ENCODE data around the gene MYO5C.

Gene MYO5C

DNA sequence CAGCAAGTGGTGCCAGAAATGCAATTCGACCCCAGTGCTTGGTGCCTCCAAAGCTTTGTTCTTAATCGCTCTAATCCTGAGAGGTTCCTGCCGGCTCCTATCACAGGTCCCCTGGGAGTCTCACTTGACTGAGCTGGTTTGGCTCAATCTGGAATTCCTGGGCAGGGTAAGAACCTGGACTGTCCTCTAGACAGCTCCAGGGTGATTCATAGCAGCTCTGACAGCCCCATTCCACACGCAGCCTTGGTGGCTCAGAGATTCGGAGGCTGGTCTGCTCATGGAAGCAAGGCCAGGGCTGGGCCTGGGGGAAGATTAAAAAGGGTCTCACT is 37.9 kb downstream of the MYO5C start:
- WGBS (ENCODE audit: insufficient coverage, insufficient read length): no CpG with 5 or more reads among the region's 5 CpGs
- no peak overlapping the region for H3K4me3 ChIP-seq (ENCODE audit: low read length)
- H3K9me3 ChIP-seq (ENCODE audit: control insufficient read depth, insufficient read depth, low read length): no peaks in the 10 kb centered on the region
- no peaks in the 10 kb centered on the region for H3K27me3 ChIP-seq (ENCODE audit: control insufficient read depth, insufficient read depth, low read length)
- DNase-seq (ENCODE audit: low read depth, low spot score): no peak
- peaks cover 13% of the 10 kb centered on the region for H3K4me1 ChIP-seq (ENCODE audit: control insufficient read depth, insufficient read depth, low read length)
- H3K36me3 ChIP-seq (ENCODE audit: control insufficient read depth, insufficient read depth, low read length): no peaks in the 10 kb centered on the region; the same call in 1 of the 2 replicates
- no peak overlapping the region for H3K27ac ChIP-seq (ENCODE audit: low read length)

DNA sequence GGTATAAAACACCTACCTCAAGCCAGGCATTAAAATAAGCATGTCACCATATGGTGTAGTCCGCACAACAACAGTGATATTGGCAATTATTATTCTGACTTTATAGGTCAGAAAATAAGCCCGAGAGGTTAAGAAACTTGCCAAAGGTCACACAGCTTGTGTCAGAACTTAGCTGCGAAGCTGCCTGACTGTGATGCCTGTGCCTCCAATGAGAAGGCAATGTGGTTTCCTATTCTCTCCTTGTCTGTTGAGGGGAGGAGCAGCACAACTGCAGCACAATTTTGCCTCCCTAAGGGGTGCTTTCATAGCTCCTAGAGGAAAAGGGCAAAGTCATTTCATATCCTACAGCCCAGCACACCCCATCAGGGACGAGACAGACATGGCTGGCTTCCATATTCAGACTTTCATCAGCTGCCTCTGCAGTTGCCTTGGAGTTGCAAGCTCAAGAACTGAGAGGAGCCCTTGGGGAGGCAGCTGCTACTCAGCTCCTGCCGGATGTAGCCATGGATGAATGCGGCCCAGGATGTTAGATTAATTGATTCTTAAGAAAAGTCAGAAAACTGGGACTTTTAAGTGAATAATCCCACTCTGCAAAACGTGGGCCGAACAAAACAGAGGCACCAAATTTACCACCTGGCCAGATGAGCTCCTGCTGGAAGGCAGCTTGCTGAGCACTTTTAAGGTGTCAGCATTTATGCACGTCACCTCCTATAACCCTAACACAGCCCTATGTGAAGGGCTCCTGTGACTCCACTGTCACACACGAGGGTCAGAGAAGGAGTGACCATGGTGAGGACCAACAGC is 38.5 kb downstream of the MYO5C start:
- H3K9me3 ChIP-seq (ENCODE audit: control insufficient read depth, insufficient read depth, low read length): no peaks in the 10 kb centered on the region
- H3K4me3 ChIP-seq (ENCODE audit: low read length): no peak overlapping the region
- no peaks in the 10 kb centered on the region; the same call in 1 of the 2 replicates for H3K36me3 ChIP-seq (ENCODE audit: control insufficient read depth, insufficient read depth, low read length)
- no peak overlapping the region for H3K27ac ChIP-seq (ENCODE audit: low read length)
- DNase-seq (ENCODE audit: low read depth, low spot score): no peak
- WGBS (ENCODE audit: insufficient coverage, insufficient read length): no CpG with 5 or more reads among the region's 10 CpGs
- peaks cover 9% of the 10 kb centered on the region for H3K4me1 ChIP-seq (ENCODE audit: control insufficient read depth, insufficient read depth, low read length)
- H3K27me3 ChIP-seq (ENCODE audit: control insufficient read depth, insufficient read depth, low read length): no peaks in the 10 kb centered on the region

DNA sequence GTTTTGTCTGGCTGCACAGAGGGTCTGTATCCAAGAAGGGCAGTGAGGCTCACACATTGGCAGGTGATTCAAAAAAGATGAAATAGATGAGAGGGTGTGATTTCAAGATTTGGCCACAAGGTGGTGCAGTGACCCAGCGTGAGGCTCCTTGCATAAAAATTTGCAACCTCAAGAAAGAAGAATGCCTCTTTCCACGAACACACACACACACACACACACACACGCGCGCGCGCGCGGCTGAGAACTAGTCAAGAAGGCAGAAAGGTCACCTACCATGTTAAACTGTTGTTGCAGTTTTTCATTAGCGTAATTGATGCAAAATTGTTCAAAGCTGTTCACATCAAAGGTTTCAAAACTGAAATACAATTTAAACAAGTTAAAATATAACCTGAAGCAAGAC is 39.2 kb downstream of the MYO5C start:
- Histone ChIP-seq H3K4me3 (ENCODE audit: low read length) (no peak overlapping the region), H3K4me1 (ENCODE audit: control insufficient read depth, insufficient read depth, low read length) (peaks cover 6% of the 10 kb centered on the region), H3K9me3 (ENCODE audit: control insufficient read depth, insufficient read depth, low read length) (no peaks in the 10 kb centered on the region), H3K27ac (ENCODE audit: low read length) (no peak overlapping the region), H3K36me3 (ENCODE audit: control insufficient read depth, insufficient read depth, low read length) (no peaks in the 10 kb centered on the region; the same call in 1 of the 2 replicates), H3K27me3 (ENCODE audit: control insufficient read depth, insufficient read depth, low read length) (no peaks in the 10 kb centered on the region)
- peak; percentile 50 for DNase-seq (ENCODE audit: low read depth, low spot score)
- no CpG with 5 or more reads among the region's 10 CpGs for WGBS (ENCODE audit: insufficient coverage, insufficient read length)

DNA sequence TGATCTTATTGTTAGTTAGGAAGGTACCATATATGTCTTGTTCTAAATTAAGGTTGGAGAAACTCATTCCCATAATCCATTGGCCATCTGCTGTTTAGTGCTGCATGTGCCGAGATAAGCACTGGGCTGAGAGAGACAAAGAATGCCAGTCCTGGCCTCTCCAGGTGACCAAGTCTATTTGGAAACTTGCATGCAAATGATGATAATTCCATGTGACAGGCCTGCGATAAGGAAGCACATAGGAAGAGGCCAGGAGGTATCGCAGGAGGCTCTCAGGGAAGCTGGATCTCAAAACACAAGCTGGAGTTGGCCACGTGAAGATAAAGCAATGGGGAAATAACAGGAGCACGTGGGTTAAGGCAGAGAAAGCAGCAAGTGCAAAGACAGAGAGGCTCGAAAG is 39.7 kb downstream of the MYO5C start:
- no peak overlapping the region for H3K27ac ChIP-seq (ENCODE audit: low read length)
- H3K36me3 ChIP-seq (ENCODE audit: control insufficient read depth, insufficient read depth, low read length): no peaks in the 10 kb centered on the region; the same call in 1 of the 2 replicates
- no CpG with 5 or more reads among the region's 6 CpGs for WGBS (ENCODE audit: insufficient coverage, insufficient read length)
- no peak for DNase-seq (ENCODE audit: low read depth, low spot score)
- H3K27me3 ChIP-seq (ENCODE audit: control insufficient read depth, insufficient read depth, low read length): no peaks in the 10 kb centered on the region
- no peak overlapping the region for H3K4me3 ChIP-seq (ENCODE audit: low read length)
- H3K4me1 ChIP-seq (ENCODE audit: control insufficient read depth, insufficient read depth, low read length): 0 out of 2 replicates have a peak, but pooled peaks cover 2% of the 10 kb centered on the region
- no peaks in the 10 kb centered on the region for H3K9me3 ChIP-seq (ENCODE audit: control insufficient read depth, insufficient read depth, low read length)

DNA sequence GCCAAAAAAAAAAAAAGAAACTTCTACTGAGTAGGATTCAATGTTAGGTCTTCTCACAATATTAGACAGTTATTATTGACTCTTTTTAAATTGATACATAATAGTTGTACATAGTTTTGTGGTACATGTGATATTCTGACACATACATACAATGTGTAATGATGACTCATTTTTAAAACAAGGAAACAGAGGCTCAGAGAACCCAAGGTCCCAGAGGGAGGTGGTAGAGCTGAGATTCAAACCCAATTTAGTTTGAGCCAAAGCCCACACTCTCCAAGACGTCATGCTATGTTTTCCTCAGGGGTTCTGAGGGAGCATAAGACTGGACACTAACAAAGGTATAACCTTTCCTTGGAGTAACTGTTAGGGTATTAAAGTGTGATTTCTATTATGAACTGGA is 40.6 kb downstream of the MYO5C start:
- no CpG with 5 or more reads among the region's 1 CpG for WGBS (ENCODE audit: insufficient coverage, insufficient read length)
- H3K36me3 ChIP-seq (ENCODE audit: control insufficient read depth, insufficient read depth, low read length): peaks cover 2% of the 10 kb centered on the region; the same call in 1 of the 2 replicates
- DNase-seq (ENCODE audit: low read depth, low spot score): no peak
- no peaks in the 10 kb centered on the region for H3K9me3 ChIP-seq (ENCODE audit: control insufficient read depth, insufficient read depth, low read length)
- H3K27me3 ChIP-seq (ENCODE audit: control insufficient read depth, insufficient read depth, low read length): no peaks in the 10 kb centered on the region
- no peak overlapping the region for H3K27ac ChIP-seq (ENCODE audit: low read length)
- no peak overlapping the region for H3K4me3 ChIP-seq (ENCODE audit: low read length)
- H3K4me1 ChIP-seq (ENCODE audit: control insufficient read depth, insufficient read depth, low read length): 0 out of 2 replicates have a peak, but pooled peaks cover 2% of the 10 kb centered on the region

DNA sequence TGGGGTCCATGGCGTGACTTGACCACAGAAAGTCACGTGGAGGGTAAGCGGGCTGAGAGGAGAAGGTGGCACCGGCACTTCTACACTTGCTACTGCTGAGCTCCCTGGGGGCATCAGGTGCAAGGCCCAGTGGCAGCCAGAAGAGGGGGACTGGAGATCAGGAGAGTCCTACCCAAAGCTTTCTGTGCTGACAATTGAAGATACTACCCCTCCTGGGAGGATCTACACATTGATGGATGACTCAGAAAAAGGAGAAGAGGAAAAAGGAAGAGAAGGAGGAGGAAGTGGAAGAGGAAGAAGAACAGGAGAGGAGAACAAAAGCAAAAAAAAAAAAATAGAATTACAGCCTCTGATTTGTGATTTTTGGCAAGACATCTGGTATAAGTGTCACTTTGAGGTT is 41.2 kb downstream of the MYO5C start:
- H3K4me3 ChIP-seq (ENCODE audit: low read length): no peak overlapping the region
- no peak overlapping the region for H3K27ac ChIP-seq (ENCODE audit: low read length)
- H3K9me3 ChIP-seq (ENCODE audit: control insufficient read depth, insufficient read depth, low read length): no peaks in the 10 kb centered on the region
- no CpG with 5 or more reads among the region's 4 CpGs for WGBS (ENCODE audit: insufficient coverage, insufficient read length)
- peaks cover 2% of the 10 kb centered on the region; the same call in 1 of the 2 replicates for H3K36me3 ChIP-seq (ENCODE audit: control insufficient read depth, insufficient read depth, low read length)
- DNase-seq (ENCODE audit: low read depth, low spot score): no peak
- H3K4me1 ChIP-seq (ENCODE audit: control insufficient read depth, insufficient read depth, low read length): 0 out of 2 replicates have a peak, but pooled peaks cover 2% of the 10 kb centered on the region
- no peaks in the 10 kb centered on the region; the same call in 1 of the 2 replicates for H3K27me3 ChIP-seq (ENCODE audit: control insufficient read depth, insufficient read depth, low read length)

DNA sequence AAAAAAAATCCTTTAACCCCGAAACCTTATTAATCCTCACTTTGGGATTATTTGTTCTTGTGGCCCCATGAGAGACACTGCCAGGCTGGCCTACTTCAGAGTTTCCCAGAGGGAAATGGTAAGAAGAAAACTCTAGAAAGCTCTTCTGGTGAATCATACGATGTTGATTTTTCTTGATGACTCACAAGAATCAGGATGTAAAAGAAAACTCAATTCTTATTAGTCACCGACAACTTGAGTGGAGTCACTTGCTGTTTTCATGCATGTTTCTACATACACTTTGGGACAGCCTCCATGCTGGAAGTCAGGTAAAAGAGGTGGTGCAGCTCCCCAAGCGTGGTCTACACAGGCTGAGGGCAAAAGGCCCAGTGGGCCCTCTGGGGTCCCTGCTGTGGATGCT is 42.8 kb downstream of the MYO5C start:
- 0 out of 2 replicates have a peak, but pooled peaks cover 2% of the 10 kb centered on the region for H3K4me1 ChIP-seq (ENCODE audit: control insufficient read depth, insufficient read depth, low read length)
- DNase-seq (ENCODE audit: low read depth, low spot score): no peak
- no peak overlapping the region for H3K4me3 ChIP-seq (ENCODE audit: low read length)
- H3K36me3 ChIP-seq (ENCODE audit: control insufficient read depth, insufficient read depth, low read length): peaks cover 2% of the 10 kb centered on the region; the same call in 1 of the 2 replicates
- WGBS (ENCODE audit: insufficient coverage, insufficient read length): no CpG with 5 or more reads among the region's 4 CpGs
- H3K27me3 ChIP-seq (ENCODE audit: control insufficient read depth, insufficient read depth, low read length): no peaks in the 10 kb centered on the region; the same call in 1 of the 2 replicates
- H3K9me3 ChIP-seq (ENCODE audit: control insufficient read depth, insufficient read depth, low read length): no peaks in the 10 kb centered on the region
- H3K27ac ChIP-seq (ENCODE audit: low read length): no peak overlapping the region

DNA sequence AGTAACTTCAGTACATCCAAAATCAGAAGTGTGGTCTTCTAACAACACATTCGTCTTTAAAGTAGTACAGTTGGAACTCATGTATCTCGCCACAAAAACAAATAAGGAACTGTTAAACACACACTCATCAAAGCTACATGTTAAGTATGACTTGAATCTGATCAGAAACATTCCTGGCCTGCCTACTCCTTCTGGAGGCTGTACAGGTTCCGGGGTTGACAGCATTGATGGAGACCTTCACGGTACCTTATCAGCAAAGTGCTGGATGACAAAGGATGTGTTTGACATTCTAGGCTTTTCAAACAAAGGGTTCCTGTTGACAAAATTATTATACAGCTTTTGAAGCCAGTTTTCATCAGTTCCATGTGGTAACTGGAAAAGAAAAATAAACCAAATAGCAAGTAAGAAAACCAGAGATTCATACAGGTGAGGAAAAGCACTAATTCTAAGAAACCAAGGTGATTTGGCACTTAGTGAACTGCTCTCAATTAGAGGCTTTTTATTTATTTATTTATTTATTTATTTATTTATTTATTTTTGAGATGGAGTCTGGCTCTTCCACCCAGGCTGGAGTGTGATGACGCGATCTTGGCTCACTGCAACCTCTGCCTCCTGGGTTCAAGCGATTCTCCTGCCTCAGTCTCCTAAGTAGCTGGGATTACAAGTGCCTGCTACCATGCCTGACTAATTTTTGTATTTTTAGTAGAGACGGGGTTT is 44.3 kb downstream of the MYO5C start:
- H3K27me3 ChIP-seq (ENCODE audit: control insufficient read depth, insufficient read depth, low read length): no peaks in the 10 kb centered on the region; the same call in 1 of the 2 replicates
- no peaks in the 10 kb centered on the region for H3K4me1 ChIP-seq (ENCODE audit: control insufficient read depth, insufficient read depth, low read length)
- WGBS (ENCODE audit: insufficient coverage, insufficient read length): no CpG with 5 or more reads among the region's 8 CpGs
- H3K4me3 ChIP-seq (ENCODE audit: low read length): no peak overlapping the region
- H3K36me3 ChIP-seq (ENCODE audit: control insufficient read depth, insufficient read depth, low read length): peaks cover 2% of the 10 kb centered on the region; the same call in 1 of the 2 replicates
- H3K27ac ChIP-seq (ENCODE audit: low read length): no peak overlapping the region
- no peaks in the 10 kb centered on the region for H3K9me3 ChIP-seq (ENCODE audit: control insufficient read depth, insufficient read depth, low read length)
- no peak for DNase-seq (ENCODE audit: low read depth, low spot score)

DNA sequence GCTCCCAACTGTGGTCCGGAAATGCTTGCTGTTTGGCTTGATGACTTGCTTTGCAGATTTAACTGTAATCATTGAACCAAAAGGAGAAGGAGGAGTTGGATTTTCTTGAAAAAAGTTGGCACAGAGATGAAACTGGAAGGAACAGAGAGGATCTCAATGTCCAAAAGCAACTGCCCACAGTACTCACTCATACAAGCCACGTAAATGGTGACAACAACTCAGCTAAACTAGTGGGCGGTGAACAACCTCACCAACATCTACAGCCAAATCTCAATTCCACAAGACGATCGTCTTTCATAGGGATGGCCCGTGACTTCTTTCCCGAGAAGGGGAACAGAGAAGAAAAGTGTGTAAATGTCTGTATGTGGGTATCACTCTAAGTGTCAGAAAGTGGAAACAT is 48.1 kb downstream of the MYO5C start:
- Histone ChIP-seq H3K4me1 (ENCODE audit: control insufficient read depth, insufficient read depth, low read length) (no peaks in the 10 kb centered on the region), H3K27me3 (ENCODE audit: control insufficient read depth, insufficient read depth, low read length) (no peaks in the 10 kb centered on the region; the same call in 1 of the 2 replicates), H3K27ac (ENCODE audit: low read length) (no peak overlapping the region), H3K4me3 (ENCODE audit: low read length) (no peak overlapping the region), H3K36me3 (ENCODE audit: control insufficient read depth, insufficient read depth, low read length) (peaks cover 23% of the 10 kb centered on the region), H3K9me3 (ENCODE audit: control insufficient read depth, insufficient read depth, low read length) (no peaks in the 10 kb centered on the region)
- no CpG with 5 or more reads among the region's 7 CpGs for WGBS (ENCODE audit: insufficient coverage, insufficient read length)
- no peak for DNase-seq (ENCODE audit: low read depth, low spot score)

DNA sequence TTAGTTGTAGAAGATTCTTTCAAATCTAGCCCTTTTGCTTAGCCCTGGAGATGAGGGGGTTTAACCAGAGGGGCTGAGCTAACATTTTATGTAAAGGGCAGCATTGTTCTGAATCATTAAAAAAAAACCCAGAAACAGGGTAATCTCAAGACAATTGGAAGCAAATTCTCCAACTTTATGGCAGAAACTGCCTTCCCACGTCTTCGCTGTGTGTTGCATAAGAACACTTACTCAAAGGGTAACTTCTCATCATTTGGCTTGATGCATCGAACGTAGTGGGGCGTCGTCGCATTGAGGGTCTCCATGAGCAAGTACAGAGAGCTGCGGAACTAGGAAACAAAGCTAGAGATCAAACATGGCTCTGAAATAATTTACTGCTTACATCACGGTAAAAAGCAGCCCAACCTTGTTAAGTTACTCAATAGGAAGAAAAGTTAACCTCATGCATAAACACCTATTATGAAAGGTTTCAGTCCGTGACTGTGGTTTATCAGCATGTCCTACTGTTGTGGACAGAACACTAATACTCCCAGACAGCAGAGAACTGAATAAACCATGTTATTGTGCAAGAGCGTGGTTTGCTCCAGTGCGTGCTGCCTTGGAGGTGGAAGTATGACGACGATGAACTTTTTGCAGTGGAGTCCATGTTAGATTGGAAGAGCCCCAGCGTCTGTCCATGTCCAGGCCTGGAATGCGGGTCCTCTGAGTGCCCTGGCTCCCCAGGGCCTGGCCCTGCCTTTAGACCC is 48.7 kb downstream of the MYO5C start:
- no peak for DNase-seq (ENCODE audit: low read depth, low spot score)
- Histone ChIP-seq H3K9me3 (ENCODE audit: control insufficient read depth, insufficient read depth, low read length) (no peaks in the 10 kb centered on the region), H3K36me3 (ENCODE audit: control insufficient read depth, insufficient read depth, low read length) (peaks cover 24% of the 10 kb centered on the region), H3K4me1 (ENCODE audit: control insufficient read depth, insufficient read depth, low read length) (no peaks in the 10 kb centered on the region), H3K27ac (ENCODE audit: low read length) (no peak overlapping the region), H3K4me3 (ENCODE audit: low read length) (no peak overlapping the region), H3K27me3 (ENCODE audit: control insufficient read depth, insufficient read depth, low read length) (no peaks in the 10 kb centered on the region; the same call in 1 of the 2 replicates)
- no CpG with 5 or more reads among the region's 16 CpGs for WGBS (ENCODE audit: insufficient coverage, insufficient read length)

Measured in iPS DF 6.9 (cell line).